Heart right ventricle (tissue), 16 donors: ENCODE results near the gene MGP. TPM values are rescaled to one million over a fixed set of nuclear protein-coding genes. Genes with fewer than 3 reads are reported as not detected.
A peak's percentile ranks its signal among the peaks of the same experiment; 100 is the strongest.

Source experiments
- ATAC-seq, 8 donors: fragments of 200-7000 bp; cut with Tn5 transposase; one replicate each; pipeline ENCODE4 v1.9.1; 2020; ENCODE audit warnings: mild to moderate bottlenecking in 8 of 8, moderate library complexity in 8 of 8, moderate number of reproducible peaks in 1 of 8
- DNase-seq, 2 donors: peaks; one replicate each; pipeline ENCODE4 v3.0.0-alpha.2; 2020
- H3K27ac ChIP-seq, 10 donors: fragments of 200-600 bp; sonication (generic) in 2 of 10; one replicate each; pipeline versions ENCODE4 v1.5.0 to v1.8.0; 2020 to 2022; ENCODE audit warnings: mild to moderate bottlenecking in 3 of 10
- H3K27me3 ChIP-seq, 7 donors: fragments of 200-600 bp; one replicate each; pipeline ENCODE4 v1.8.0; 2021 to 2022; ENCODE audit warnings: mild to moderate bottlenecking in 2 of 7
- H3K36me3 ChIP-seq, 9 donors: fragments of 200-600 bp; sonication (generic) in 1 of 9; one replicate each; pipeline versions ENCODE4 v1.5.0 to v1.8.0; 2020 to 2022; ENCODE audit warnings: mild to moderate bottlenecking in 2 of 9
- H3K4me1 ChIP-seq, 9 donors: fragments of 200-600 bp; sonication (generic) in 1 of 9; one replicate each; pipeline versions ENCODE4 v1.5.0 to v1.8.0; 2020 to 2022; ENCODE audit warnings: mild to moderate bottlenecking in 4 of 9
- H3K4me3 ChIP-seq, 10 donors: fragments of 200-600 bp; sonication (generic) in 2 of 10; one replicate each; pipeline versions ENCODE4 v1.5.0 to v1.8.0; 2020 to 2022; ENCODE audit warnings: mild to moderate bottlenecking in 7 of 10, moderate library complexity in 2 of 10
- H3K9me3 ChIP-seq, 11 donors: fragments of 200-600 bp in 10 of 11; sonication (generic) in 2 of 11; one replicate each; pipeline versions ENCODE4 v1.5.0 to v1.8.0; 2013 to 2022; ENCODE audit warnings: mild to moderate bottlenecking in 2 of 11, control low read depth in 1 of 11, moderate library complexity in 1 of 11
- CTCF ChIP-seq, 9 donors: fragments of 200-600 bp; sonication (generic) in 2 of 9; IDR thresholded peaks; one replicate each; pipeline versions ENCODE4 v1.5.0 to v1.8.0; 2021 to 2022; ENCODE audit warnings: antibody characterized with exemption in 9 of 9, mild to moderate bottlenecking in 5 of 9, moderate library complexity in 1 of 9
- WGBS, 2 donors: extraction: QIAGEN DNeasy Blood & Tissue Kit; methylation state at CpG; one replicate each; pipeline ENCODE4 v1.1.7; 2013; ENCODE audit warnings: inconsistent platforms in 1 of 2; 5-methylcytosine and 5-hydroxymethylcytosine counted together
- intact Hi-C, 10 donors: fragments of 100-400 bp; cut with DNase I; formaldehyde crosslinking; loops; one replicate each; pipeline versions ENCODE4 v1.11.1 to v1.14.2; 2022
- polyA plus RNA-seq, 2 donors: library from polyadenylated mRNA; stranded (reverse); fragments of 200-250 nt; gene quantifications; one replicate each; pipeline ENCODE4 v1.2.3, GENCODE V29; 2013
- total RNA-seq, 10 donors: library from RNA; stranded (reverse); fragmentation: NEBNext Ultra II Directional in 3 of 10; extraction: Animal tissue kit (Norgen Biotek cat#: 25700) in 3 of 10; gene quantifications; one replicate each; pipeline versions ENCODE4 v1.2.1 to v1.2.4, GENCODE V29; 2021 to 2023
- donor health status: Arrhythmogenic right ventricular cardiomyopathy.
- donor health status: ischemic (EF 13 %, LVEDD 7.1; RV severe dilation, severe dysfunction).
- donor health status: healthy with polysubstance abuse.
- donor health status: DM: no; HTN: yes; CAD: no.
- donor health status: DM: no; HTN: no; CAD: no.
- donor health status: ischemic (EF 25% LVEDD 6.9; RV normal size, moderate dysfunction).
- donor health status: ischemic (EF 25% LVEDD 5.7; RV mildly dilated, moderate dysfunction).
- donor health status: healthy.
- donor health status: DM: yes; HTN: yes; CAD: no.
- donor health status: Ischemic cardiomyopathy.
- donor health status: ischemic (EF 35%, LVEDD 5.7; RV mildly dilated, moderate dysfunction).
- donor health status: nonischemic (EF 11% LVEDD 7.7; RV severe dilation, severe dysfunction).
- donor health status: DM: yes; HTN: yes; CAD: no.
- donor health status: PGD.
- donor health status: ischemic (EF 29% LVEDD 5.4; RV normal size, mild dysfunction).
- donor health status: nonischemic (EF 23%, LVEDD 6.1; RV moderate dilation, normal function).

Gene MGP
- total and polyA plus RNA-seq, 12 donors, result 151 to 528 (median 257) TPM

DNA sequence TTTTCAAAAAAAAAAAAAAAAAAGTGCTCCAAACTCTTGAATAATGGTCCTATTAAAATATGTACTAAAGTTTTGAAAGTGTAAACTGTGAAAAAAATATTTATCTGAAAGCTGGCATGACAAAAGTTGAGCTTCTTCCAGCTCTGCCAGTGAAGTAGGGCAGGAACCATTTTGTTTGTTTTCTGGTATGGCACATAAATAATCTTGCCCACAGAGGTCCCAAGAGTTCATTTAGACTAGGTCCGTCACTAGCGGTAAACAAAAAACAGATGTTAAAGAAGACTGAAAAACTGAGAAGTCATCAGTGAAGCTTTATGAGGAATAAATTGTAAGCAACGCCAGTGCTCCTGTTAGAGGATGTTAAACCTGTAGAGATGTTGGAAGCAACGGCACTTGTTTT lies 45.7 kb upstream of the MGP start:
- no peak for TF ChIP-seq CTCF (IDR thresholded peaks at IDR 0.05)
- Histone ChIP-seq H3K4me3 (no peak overlapping the region), H3K9me3 (no peaks in the 10 kb centered on the region), H3K4me1 (peaks cover 0 to 16% (median 8%) of the 10 kb centered on the region in 9 donors), H3K36me3 (peaks cover 0 to 50% (median 0%) of the 10 kb centered on the region in 9 donors), H3K27ac (no peak overlapping the region), H3K27me3 (no peaks in the 10 kb centered on the region)
- 92 to 93% methylated on average over 4 of the region's 4 CpGs for WGBS, 2 donors
- intact Hi-C loops, result loop anchor here in 1 of 10 donors (10.0 kb wide), 1 partner anchor 53 kb away; no protein-coding TSS in a partner anchor
- no peak for DNase-seq
- ATAC-seq, result no peak

DNA sequence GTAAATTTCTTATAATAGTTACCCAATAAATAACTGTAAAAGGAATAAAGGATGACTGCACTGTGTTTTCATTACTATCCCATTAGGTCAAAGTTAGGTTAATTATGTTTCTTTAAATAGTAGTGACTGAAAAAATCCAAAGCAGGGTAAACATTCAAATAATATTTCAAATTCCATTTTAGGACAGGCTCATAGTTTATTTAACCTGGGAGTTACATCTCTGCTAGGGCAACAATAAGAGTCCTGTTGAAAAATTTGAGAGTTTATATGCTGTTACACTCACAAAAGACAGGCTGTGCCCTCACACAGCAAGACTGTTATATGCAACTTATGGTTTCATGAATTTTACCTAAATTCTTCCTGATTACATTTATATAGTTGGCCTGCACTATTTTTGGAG lies 44.6 kb upstream of the MGP start:
- Histone ChIP-seq H3K27me3 (no peaks in the 10 kb centered on the region), H3K9me3 (no peaks in the 10 kb centered on the region), H3K36me3 (peaks cover 0 to 43% (median 0%) of the 10 kb centered on the region in 9 donors), H3K4me1 (peaks cover 0 to 16% (median 8%) of the 10 kb centered on the region in 9 donors), H3K27ac (no peak overlapping the region), H3K4me3 (no peak overlapping the region)
- ATAC-seq (no peak), DNase-seq (no peak)
- peak in 2 of 9 donors; percentile 8 to 10 for TF ChIP-seq CTCF (IDR thresholded peaks at IDR 0.05)
- intact Hi-C loops, result loop anchor here in 1 of 10 donors (10.0 kb wide), 1 partner anchor 55 kb away; no protein-coding TSS in a partner anchor

DNA sequence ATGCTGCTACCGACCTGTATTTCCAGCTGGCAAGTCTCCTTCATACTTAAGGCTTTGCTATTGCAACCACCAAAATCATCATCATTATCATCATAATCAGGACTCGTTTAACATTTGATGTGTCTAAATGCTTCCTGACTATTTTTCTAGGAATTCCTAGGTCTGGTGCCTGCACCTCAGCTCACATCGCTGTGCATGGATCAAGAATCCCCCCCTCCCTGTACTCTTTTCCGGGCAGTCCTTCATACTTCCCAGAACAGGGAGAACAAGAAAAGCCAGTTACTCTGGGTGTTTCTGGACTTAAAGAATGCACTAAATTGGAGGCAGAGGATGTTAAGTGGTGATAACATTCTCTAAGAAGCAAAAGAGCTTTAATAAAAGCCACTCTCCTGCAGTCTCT lies 43.3 kb upstream of the MGP start:
- Histone ChIP-seq H3K36me3 (peaks cover 0 to 31% (median 0%) of the 10 kb centered on the region in 9 donors), H3K9me3 (no peaks in the 10 kb centered on the region), H3K4me1 (peaks cover 0 to 16% (median 8%) of the 10 kb centered on the region in 9 donors), H3K27ac (peak overlapping the region in 2 of 10 donors; percentile 16 to 27), H3K27me3 (no peaks in the 10 kb centered on the region), H3K4me3 (no peak overlapping the region)
- intact Hi-C loops, result no loop called here
- no peak for TF ChIP-seq CTCF (IDR thresholded peaks at IDR 0.05)
- ATAC-seq (peak in 2 of 8 donors; percentile 25 to 42), DNase-seq (no peak)
- WGBS, 2 donors, result 35 to 43% methylated on average over 4 of the region's 4 CpGs

GRCh38 chr12:14927267-14927666 lies 41.6 kb upstream of the MGP start:
- intact Hi-C loops, result no loop called here
- TF ChIP-seq CTCF (IDR thresholded peaks at IDR 0.05), result no peak
- ATAC-seq (no peak), DNase-seq (no peak)
- Histone ChIP-seq H3K36me3 (peaks cover 0 to 25% (median 0%) of the 10 kb centered on the region in 9 donors), H3K27me3 (no peaks in the 10 kb centered on the region), H3K4me3 (no peak overlapping the region), H3K9me3 (peaks cover 0 to 3% (median 0%) of the 10 kb centered on the region in 11 donors), H3K4me1 (peaks cover 0 to 16% (median 8%) of the 10 kb centered on the region in 9 donors), H3K27ac (no peak overlapping the region)
- 88 to 94% methylated on average over 3 of the region's 3 CpGs for WGBS, 2 donors
